H9 (cell line): ENCODE results near the gene KANSL1. TPM values are rescaled to one million over a fixed set of nuclear protein-coding genes. Genes with fewer than 3 reads are reported as not detected.

Experiments used
- DNase-seq: peaks from one replicate; pipeline ENCODE4 v3.0.0-alpha.2; 2017
- H2AFZ ChIP-seq: one replicate; pipeline ENCODE4 v1.6.1; 2013; ENCODE audit warnings: mild to moderate bottlenecking, low read length, control low read depth, moderate library complexity
- H2AK5ac ChIP-seq: 2 replicates; pipeline ENCODE4 v1.6.1; 2013; ENCODE audit warnings: low read length, control low read depth, mixed read lengths; ENCODE audit not compliant: insufficient read length
- H2BK120ac ChIP-seq: one replicate; pipeline ENCODE4 v1.6.1; 2013; ENCODE audit warnings: low read depth, mild to moderate bottlenecking, low read length, control low read depth, inconsistent platforms; ENCODE audit not compliant: poor library complexity, severe bottlenecking
- H2BK12ac ChIP-seq: 2 replicates; pipeline ENCODE4 v1.6.1; 2013; ENCODE audit warnings: low read length, control low read depth, mixed read lengths, low read depth; ENCODE audit not compliant: insufficient read length
- H2BK15ac ChIP-seq: 2 replicates; pipeline ENCODE4 v1.6.1; 2013; ENCODE audit warnings: low read depth, low read length, control low read depth
- H2BK20ac ChIP-seq: one replicate; pipeline ENCODE4 v1.6.1; 2013; ENCODE audit warnings: low read depth, mild to moderate bottlenecking, low read length, control low read depth, inconsistent platforms; ENCODE audit not compliant: poor library complexity, severe bottlenecking
- H2BK5ac ChIP-seq: 2 replicates; pipeline ENCODE4 v1.6.1; 2013; ENCODE audit warnings: low read length, control low read depth, mixed read lengths; ENCODE audit not compliant: insufficient read length
- H3K14ac ChIP-seq: 2 replicates; pipeline ENCODE4 v1.6.1; 2013; ENCODE audit warnings: low read length, control low read depth; ENCODE audit not compliant: insufficient read depth
- H3K18ac ChIP-seq: 2 replicates; pipeline ENCODE4 v1.6.1; 2013; ENCODE audit warnings: low read depth, mild to moderate bottlenecking, mixed read lengths, low read length, control low read depth; ENCODE audit not compliant: insufficient read length
- H3K23ac ChIP-seq: 2 replicates; pipeline ENCODE4 v1.6.1; 2013; ENCODE audit warnings: low read length, control low read depth, mixed read lengths, low read depth; ENCODE audit not compliant: insufficient read length
- H3K23me2 ChIP-seq: 2 replicates; pipeline ENCODE4 v1.6.1; 2013; ENCODE audit warnings: low read depth, mild to moderate bottlenecking, mixed read lengths, low read length, control low read depth; ENCODE audit not compliant: insufficient read length, poor library complexity, severe bottlenecking
- H3K27ac ChIP-seq: 2 replicates; pipeline ENCODE4 v1.5.1; 2013; ENCODE audit warnings: low read length, control low read depth, mixed read lengths, low read depth; ENCODE audit not compliant: insufficient read length
- H3K27me3 ChIP-seq: 2 replicates; pipeline ENCODE4 v1.6.1; 2013; ENCODE audit warnings: low read length, control low read depth, inconsistent platforms; ENCODE audit not compliant: insufficient read depth
- H3K4ac ChIP-seq: 2 replicates; pipeline ENCODE4 v1.6.1; 2013; ENCODE audit warnings: low read depth, mild to moderate bottlenecking, control low read depth, inconsistent platforms, low read length, moderate library complexity
- H3K4me1 ChIP-seq: 2 replicates; pipeline ENCODE4 v1.6.1; 2013; ENCODE audit warnings: low read length, control low read depth, inconsistent platforms; ENCODE audit not compliant: insufficient read depth
- H3K4me2 ChIP-seq: 2 replicates; pipeline ENCODE4 v1.6.1; 2013; ENCODE audit warnings: low read length, control low read depth, mixed read lengths; ENCODE audit not compliant: insufficient read length, insufficient read depth
- H3K56ac ChIP-seq: 2 replicates; pipeline ENCODE4 v1.6.1; 2013; ENCODE audit warnings: low read depth, mild to moderate bottlenecking, mixed read lengths, low read length, control low read depth; ENCODE audit not compliant: insufficient read length
- H3K79me1 ChIP-seq: 2 replicates; pipeline ENCODE4 v1.6.1; 2013; ENCODE audit warnings: low read depth, mild to moderate bottlenecking, moderate library complexity, low read length, control low read depth, inconsistent platforms; ENCODE audit not compliant: insufficient read depth, poor library complexity, severe bottlenecking
- H3K79me2 ChIP-seq: 2 replicates; pipeline ENCODE4 v1.6.1; 2013; ENCODE audit warnings: low read length, control low read depth, inconsistent platforms; ENCODE audit not compliant: insufficient read depth
- H3K9ac ChIP-seq: 2 replicates; pipeline ENCODE4 v1.6.1; 2013; ENCODE audit warnings: low read length, control low read depth, mixed read lengths; ENCODE audit not compliant: insufficient read length; ENCODE audit errors: extremely low read depth
- H3K9me3 ChIP-seq: one replicate; pipeline ENCODE4 v1.6.1; 2013; ENCODE audit warnings: low read depth, low read length, inconsistent platforms; ENCODE audit not compliant: control insufficient read depth
- H3T11ph ChIP-seq: one replicate; pipeline ENCODE4 v1.6.1; 2013; ENCODE audit warnings: mild to moderate bottlenecking, low read length, control low read depth, inconsistent platforms
- H4K20me1 ChIP-seq: one replicate; pipeline ENCODE4 v1.6.1; 2013; ENCODE audit not compliant: control insufficient read depth, insufficient read length, insufficient read depth
- H4K5ac ChIP-seq: 2 replicates; pipeline ENCODE4 v1.6.1; 2013; ENCODE audit warnings: low read depth, mild to moderate bottlenecking, mixed read lengths, low read length, control low read depth; ENCODE audit not compliant: insufficient read length
- H4K8ac ChIP-seq: replicated peaks from 2 replicates; pipeline ENCODE4 v1.6.1; 2013; ENCODE audit warnings: low read length, control low read depth, mixed read lengths, low read depth; ENCODE audit not compliant: insufficient read length
- H4K91ac ChIP-seq: 2 replicates; pipeline ENCODE4 v1.6.1; 2013; ENCODE audit warnings: low read depth, mild to moderate bottlenecking, moderate library complexity, mixed read lengths, low read length, control low read depth; ENCODE audit not compliant: insufficient read length
- H3K27ac Mint-ChIP-seq, 3 experiments: 2 replicates in 2 of 3; 3 replicates in 1 of 3; pipeline ENCODE4 v1.8.0; 2020 to 2021; ENCODE audit warnings: mixed read lengths in 3 of 3, mild to moderate bottlenecking in 1 of 3, moderate library complexity in 1 of 3
- H3K27me3 Mint-ChIP-seq: 2 replicates; pipeline ENCODE4 v1.8.0; 2021; ENCODE audit warnings: low read depth, mild to moderate bottlenecking, moderate library complexity, mixed read lengths
- H3K36me3 Mint-ChIP-seq, 3 experiments: 2 replicates in 2 of 3; 3 replicates in 1 of 3; pipeline ENCODE4 v1.8.0; 2020 to 2021; ENCODE audit warnings: low read depth in 3 of 3, mixed read lengths in 3 of 3; ENCODE audit not compliant: insufficient read depth in 1 of 3
- H3K4me1 Mint-ChIP-seq, 2 experiments: 2 replicates each; pipeline ENCODE4 v1.8.0; 2020; ENCODE audit warnings: mixed read lengths in 2 of 2
- H3K4me3 Mint-ChIP-seq, 2 experiments: 2 replicates in 1 of 2; 3 replicates in 1 of 2; pipeline ENCODE4 v1.8.0; 2020 to 2021; ENCODE audit warnings: mild to moderate bottlenecking in 2 of 2, mixed read lengths in 2 of 2, moderate library complexity in 1 of 2
- H3K9me3 Mint-ChIP-seq, 2 experiments: 2 replicates in 1 of 2; 3 replicates in 1 of 2; pipeline ENCODE4 v1.8.0; 2020; ENCODE audit warnings: mild to moderate bottlenecking in 2 of 2, mixed read lengths in 2 of 2, moderate library complexity in 1 of 2
- CTCF ChIP-seq: fragments of 200-600 bp; sonication (generic); conservative IDR thresholded peaks from 3 replicates; pipeline ENCODE4 v1.8.0; 2021; ENCODE audit warnings: antibody characterized with exemption, mild to moderate bottlenecking
- WGBS: extraction: QIAGEN DNeasy Blood & Tissue Kit; methylation state at CpG from one replicate; pipeline ENCODE4 v1.1.7; 2013; ENCODE audit warnings: missing lambda C conversion rate, low lambda C conversion rate, mixed read lengths; ENCODE audit not compliant: insufficient read length; ENCODE audit errors: extremely low coverage; 5-methylcytosine and 5-hydroxymethylcytosine counted together
- total RNA-seq: library from RNA; stranded (reverse); gene quantifications from 2 replicates; pipeline ENCODE4 v1.2.1, GENCODE V29; 2021

The KANSL1 gene
- total RNA-seq, 1 experiment from 2014 or later, result 114 TPM

GRCh38 chr17:46167267-46167666, 26.0 kb downstream of the KANSL1 start:
- H2BK12ac ChIP-seq, result no peak overlapping the region
- no peak overlapping the region for H2BK20ac ChIP-seq
- H3K4me2 ChIP-seq, result no peak overlapping the region
- no peak overlapping the region for H4K5ac ChIP-seq
- no peaks in the 10 kb centered on the region for H4K20me1 ChIP-seq
- no peaks in the 10 kb centered on the region for H3K23me2 ChIP-seq
- no peak overlapping the region for H3K23ac ChIP-seq
- H3K9me3 Mint-ChIP-seq, result no peaks in the 10 kb centered on the region
- H3K56ac ChIP-seq, result no peak overlapping the region
- no peak overlapping the region for H4K91ac ChIP-seq
- peaks cover 87% of the 10 kb centered on the region for H3K79me2 ChIP-seq
- no peaks in the 10 kb centered on the region; the same call in 1 of the 2 replicates for H3K4me1 ChIP-seq
- no peak overlapping the region for H3K4ac ChIP-seq
- TF ChIP-seq CTCF, result no peak
- no peak overlapping the region for H3K18ac ChIP-seq
- no peak overlapping the region for H2BK120ac ChIP-seq
- H3K14ac ChIP-seq, result no peak overlapping the region
- no peak for DNase-seq
- no peaks in the 10 kb centered on the region for H3K9me3 ChIP-seq
- H2AK5ac ChIP-seq, result no peak overlapping the region
- H3K4me3 Mint-ChIP-seq, result no peak overlapping the region
- H3K36me3 Mint-ChIP-seq, result peaks cover 25 to 49% (median 46%) of the 10 kb centered on the region in 3 experiments; a peak in 6 of 7 replicates
- H3K4me1 Mint-ChIP-seq, result peaks cover 58% of the 10 kb centered on the region in 2 experiments
- H3K27me3 Mint-ChIP-seq, result no peaks in the 10 kb centered on the region
- H2BK15ac ChIP-seq, result no peak overlapping the region
- H3K27ac Mint-ChIP-seq, result peak overlapping the region in 1 of 3 experiments; percentile 85; a peak in 2 of 7 replicates
- H3K27me3 ChIP-seq, result no peaks in the 10 kb centered on the region
- no peak overlapping the region for H3T11ph ChIP-seq
- H2AFZ ChIP-seq, result no peak overlapping the region
- peaks cover 26% of the 10 kb centered on the region for H3K79me1 ChIP-seq
- no peak overlapping the region for H3K27ac ChIP-seq
- no peak overlapping the region for H3K9ac ChIP-seq
- no peak overlapping the region for H4K8ac ChIP-seq
- no peak overlapping the region for H2BK5ac ChIP-seq
- no CpG with 5 or more reads among the region's 2 CpGs for WGBS
